ENCODE data around the gene CAVIN2.

DNA sequence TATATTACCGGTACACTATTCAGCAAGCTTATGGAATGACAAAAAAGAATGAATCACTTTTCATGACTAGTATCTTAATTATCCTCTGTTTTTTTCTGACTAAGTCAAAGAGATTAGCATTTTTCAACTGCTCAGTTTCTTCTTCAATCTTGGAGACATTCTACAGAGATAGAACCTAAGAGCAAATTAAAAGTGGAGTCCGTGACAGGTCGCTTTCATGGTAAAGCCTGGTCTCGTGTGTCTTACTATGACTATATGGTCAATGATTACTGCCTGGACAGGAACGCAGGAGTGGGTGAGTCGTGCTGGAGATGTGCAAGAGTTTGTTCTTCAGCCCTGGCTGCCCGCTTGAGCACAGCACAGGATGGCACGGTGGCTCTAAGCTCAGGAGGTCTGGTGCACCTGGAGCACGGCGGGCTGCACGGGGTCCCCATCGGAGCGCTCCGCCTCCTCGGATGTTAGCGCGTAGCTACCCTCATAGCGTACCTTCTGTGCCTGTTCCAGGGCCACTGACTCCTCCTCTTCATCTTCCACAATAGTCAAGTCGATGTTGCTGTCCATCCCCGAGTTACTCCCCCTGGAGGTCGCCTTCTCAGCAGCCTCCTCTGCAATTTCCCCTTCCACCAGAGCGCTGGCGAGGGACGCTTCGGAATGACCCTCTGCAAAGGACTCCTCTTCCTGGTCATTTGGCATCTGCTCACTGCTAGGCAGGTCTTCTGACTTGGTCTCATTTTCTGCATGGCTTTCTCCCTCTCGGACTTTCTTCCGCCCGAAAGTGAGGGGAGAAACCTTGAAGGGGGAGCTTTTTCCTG lies 11.1 kb downstream of the CAVIN2 start:
- TF ChIP-seq, protein P1, sequence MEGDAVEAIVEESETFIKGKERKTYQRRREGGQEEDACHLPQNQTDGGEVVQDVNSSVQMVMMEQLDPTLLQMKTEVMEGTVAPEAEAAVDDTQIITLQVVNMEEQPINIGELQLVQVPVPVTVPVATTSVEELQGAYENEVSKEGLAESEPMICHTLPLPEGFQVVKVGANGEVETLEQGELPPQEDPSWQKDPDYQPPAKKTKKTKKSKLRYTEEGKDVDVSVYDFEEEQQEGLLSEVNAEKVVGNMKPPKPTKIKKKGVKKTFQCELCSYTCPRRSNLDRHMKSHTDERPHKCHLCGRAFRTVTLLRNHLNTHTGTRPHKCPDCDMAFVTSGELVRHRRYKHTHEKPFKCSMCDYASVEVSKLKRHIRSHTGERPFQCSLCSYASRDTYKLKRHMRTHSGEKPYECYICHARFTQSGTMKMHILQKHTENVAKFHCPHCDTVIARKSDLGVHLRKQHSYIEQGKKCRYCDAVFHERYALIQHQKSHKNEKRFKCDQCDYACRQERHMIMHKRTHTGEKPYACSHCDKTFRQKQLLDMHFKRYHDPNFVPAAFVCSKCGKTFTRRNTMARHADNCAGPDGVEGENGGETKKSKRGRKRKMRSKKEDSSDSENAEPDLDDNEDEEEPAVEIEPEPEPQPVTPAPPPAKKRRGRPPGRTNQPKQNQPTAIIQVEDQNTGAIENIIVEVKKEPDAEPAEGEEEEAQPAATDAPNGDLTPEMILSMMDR (IDR thresholded peaks at IDR 0.05), result no peak
- no peak for TF ChIP-seq POLR2A (IDR thresholded peaks at IDR 0.05)
